GM19351 (cell line): ENCODE measurements around the gene CECR2.
"Not testable (repeated sequence)": the region's sequence is repeated elsewhere in the genome, so short reads cannot be mapped to it uniquely, and the experiment has no call there.

Experiments used
- ATAC-seq: cut with Tn5 transposase; IDR thresholded peaks from one replicate; pipeline ENCODE4 v1.9.1; 2021; ENCODE audit warnings: mild to moderate bottlenecking, moderate library complexity; ENCODE audit not compliant: unreplicated experiment

CECR2 gene

DNA sequence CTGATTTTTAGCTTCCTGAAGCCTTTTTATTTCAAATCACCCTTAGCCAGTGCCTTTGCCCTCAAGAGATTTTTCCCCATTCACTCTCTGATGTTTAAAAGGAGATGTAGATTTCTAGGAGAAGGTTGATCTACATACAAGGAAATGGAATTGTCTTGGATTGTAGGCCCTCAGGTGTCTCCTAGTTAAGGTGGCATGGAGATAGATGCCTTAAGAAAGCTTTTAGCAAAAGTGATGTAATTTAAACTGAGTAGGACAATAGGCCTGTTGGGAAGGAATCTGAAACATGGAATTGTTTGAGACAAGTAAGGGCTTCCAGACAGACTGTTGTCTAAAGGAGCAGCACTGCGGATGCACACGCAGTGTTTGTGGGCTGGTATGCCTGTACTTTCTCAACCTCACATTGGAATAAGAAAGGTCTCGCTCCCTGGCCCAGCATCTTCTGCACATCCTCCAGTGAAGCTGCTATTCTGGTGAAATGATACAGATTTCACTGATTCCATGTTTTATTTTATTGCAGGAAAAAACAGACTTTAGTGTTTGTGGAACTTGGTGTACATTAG lies 124.2 kb downstream of the CECR2 start:
- ATAC-seq: no peak

DNA sequence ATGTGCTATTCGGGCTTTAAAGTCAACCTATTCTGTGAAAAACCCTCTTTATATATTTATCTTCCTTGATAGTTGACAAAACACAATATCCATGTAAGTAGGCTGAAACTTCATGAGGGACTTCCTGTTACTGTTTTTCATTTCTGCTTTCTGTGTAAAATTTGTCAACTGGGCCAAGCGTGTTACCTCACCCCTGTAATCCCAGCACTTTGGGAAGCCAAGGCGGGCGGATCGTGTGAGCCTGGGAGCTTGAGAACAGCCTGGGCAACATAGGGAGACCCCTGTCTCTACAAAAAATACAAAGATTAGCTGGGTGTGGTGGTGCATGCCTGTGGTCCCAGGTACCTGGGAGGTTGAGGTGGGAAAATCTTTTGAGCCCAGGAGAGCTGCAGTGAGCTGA lies 127.6 kb downstream of the CECR2 start:
- ATAC-seq: no peak

DNA sequence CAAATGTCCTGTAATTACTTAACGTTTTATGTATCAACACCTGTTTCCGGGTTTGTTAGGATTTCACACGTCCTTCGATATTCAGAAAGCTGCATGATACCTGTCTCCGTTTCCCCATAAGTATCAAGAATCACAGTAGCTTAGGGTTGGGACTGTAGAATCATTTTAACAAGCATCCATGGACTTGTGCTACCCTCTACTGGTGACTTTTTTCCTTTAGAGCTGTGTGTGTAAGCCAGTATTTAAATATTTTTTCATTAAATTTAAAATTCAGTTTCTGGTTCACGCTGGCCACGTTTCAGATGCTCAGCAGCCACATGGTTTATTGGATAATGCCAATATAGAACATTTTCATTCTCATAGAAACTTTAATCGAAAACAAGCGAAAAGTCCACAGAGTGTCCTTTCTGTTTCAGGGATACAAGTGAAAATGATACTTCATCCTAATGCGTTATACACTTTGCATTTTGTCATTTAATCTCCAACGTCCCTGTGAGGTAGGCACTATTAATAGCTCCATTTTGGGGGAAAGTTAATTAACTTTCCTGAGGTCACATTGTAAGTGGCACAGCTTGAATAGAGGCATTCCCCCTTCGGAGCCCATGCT lies 132.5 kb downstream of the CECR2 start:
- no peak for ATAC-seq

DNA sequence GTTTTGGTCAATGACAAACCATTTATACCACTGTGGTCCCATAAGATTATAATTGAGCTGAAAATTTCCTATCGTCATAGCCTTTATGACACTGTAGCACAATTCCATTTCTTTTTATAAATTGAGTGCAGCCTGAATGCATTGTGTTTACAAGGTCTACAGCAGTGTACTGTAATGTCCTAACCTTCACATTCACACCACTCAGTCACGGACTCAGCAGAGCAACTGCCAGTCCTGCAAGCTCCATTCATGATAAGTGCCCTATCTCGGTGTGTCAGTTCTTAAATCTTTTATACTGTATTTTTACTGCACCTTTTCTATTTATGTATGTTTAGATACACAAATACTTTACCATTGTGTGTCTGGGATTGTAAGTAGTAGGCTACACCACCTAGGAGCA lies 138.8 kb downstream of the CECR2 start:
- no peak for ATAC-seq

DNA sequence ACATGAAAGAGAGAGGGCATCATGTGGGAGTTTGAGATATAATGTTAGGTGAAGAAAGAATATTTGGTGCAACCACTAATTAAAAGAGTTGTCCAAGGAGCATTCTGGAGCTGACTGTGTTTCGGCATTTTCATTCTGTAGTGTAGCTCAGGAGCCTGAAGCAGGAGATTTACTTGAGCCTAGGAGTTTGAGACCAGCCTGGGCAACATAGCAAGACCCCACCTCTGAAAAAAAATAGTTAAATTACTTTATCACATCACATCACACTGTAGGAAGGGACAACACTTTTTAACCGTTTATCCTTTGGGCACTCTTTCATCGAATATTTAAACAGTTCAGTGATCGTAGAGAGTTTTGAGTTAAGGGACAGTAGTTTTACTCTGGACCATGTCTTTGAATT lies 143.7 kb downstream of the CECR2 start:
- ATAC-seq: no peak

DNA sequence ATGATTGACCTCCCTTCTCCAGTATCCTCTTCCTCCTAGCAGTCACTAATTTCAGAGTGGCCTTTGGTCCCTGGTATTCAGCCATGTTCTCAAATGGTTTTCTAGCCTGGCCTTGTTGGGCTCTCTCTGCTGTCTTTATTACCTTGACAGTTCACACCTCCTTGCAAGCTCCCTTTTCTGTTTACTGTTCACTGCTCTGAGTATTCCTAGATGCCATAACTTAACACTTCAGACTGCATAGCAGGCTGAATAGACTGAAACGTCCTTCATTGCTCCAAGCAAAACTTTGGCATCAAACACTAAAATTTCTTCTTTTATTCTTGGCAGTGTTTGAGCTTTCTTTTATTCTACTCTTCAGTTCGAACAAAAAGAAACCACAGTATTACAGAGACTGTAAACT lies 144.4 kb downstream of the CECR2 start:
- no peak for ATAC-seq

DNA sequence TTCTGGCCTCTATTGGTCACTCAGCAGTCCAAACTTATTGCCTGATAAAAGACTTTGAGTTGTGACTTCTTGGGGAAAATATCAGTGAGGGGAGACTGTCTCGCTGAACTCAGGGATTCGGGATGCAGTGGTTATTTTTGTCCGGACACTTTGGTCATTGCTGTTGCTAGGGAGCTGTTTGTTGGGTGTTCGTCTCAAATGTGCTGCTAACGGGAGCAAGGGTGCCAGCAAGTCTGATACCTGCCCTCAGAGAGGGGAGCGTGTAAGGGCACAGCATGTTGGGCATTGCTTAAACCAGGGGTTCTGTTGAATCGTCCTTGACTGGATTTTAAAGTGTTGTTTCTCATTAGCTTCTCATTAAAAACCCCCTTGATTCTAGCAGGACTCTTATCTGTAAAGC lies 144.8 kb downstream of the CECR2 start:
- no peak for ATAC-seq

DNA sequence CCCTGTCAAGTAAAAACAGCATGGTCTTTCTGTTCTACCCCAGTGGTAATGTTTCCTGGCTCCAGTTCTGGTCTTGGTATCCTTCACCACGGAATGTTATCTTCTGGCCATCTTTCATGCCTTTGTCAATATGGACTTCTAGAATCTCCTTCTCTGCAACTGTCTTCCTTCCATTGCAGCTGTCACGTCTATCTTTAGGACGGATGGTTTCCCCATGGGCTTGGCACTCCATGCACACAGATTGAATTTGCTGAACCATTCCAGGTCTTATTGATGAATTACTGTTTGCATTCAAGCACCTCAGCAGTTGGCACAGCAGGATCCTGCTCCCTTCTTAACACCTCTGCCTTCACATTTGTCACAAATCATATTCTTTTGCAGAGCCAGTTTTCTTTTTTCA lies 149.1 kb downstream of the CECR2 start:
- no peak for ATAC-seq

DNA sequence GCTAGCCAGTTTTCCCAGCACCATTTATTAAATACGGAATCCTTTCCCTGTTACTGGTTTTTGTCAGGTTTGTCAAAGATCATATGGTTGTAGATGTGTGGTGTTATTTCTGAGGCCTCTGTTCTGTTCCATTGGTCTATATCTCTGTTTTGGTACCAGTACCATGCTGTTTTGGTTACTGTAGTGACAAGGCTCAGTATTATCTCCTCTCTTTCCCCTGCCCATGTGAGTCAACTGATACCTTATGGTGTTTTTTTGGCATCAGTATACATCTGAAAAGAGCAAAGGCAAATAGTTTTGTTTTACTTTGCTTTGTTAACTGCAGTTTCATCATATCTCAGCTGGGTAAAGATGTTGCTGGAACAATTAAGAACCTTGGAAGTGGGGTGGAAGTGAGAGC lies 152.7 kb downstream of the CECR2 start:
- ATAC-seq: not testable (repeated sequence)

DNA sequence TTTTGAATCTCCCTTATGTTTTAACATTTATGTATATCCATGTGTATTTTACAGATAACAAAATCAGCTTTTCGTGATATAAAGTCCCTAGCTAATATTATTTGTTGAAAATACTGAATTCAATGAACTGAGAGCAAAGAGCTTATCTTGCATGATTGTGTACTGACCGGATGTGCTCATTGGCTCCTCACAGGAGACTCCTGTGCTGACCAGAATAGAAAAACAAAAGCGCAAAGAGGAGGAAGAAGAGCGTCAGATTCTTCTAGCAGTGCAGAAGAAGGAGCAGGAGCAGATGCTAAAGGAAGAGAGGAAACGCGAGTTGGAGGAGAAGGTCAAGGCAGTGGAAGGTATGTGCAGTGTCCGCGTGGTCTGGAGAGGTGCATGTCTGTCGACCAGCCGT lies 154.7 kb downstream of the CECR2 start:
- ATAC-seq: no peak

DNA sequence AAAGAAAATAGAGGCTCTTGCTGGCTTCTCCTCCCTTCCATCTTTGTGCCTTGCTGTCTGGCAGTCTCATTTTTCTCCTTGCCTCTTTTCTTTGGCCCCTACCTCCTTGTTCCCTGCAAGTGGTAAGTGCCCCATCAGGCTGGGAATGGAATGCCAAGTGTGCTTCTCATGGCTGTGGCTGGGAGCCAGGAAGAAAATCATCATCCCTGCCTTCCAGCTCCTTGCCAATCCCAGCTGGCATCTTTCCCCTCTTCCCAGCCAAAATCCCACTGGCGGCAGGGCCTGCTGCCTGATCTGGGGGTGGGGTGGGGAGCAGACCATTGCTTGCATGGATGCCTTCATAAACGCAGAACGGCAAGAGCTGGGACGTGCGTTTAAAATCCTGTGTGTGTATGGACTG lies 167.0 kb downstream of the CECR2 start:
- no peak for ATAC-seq

DNA sequence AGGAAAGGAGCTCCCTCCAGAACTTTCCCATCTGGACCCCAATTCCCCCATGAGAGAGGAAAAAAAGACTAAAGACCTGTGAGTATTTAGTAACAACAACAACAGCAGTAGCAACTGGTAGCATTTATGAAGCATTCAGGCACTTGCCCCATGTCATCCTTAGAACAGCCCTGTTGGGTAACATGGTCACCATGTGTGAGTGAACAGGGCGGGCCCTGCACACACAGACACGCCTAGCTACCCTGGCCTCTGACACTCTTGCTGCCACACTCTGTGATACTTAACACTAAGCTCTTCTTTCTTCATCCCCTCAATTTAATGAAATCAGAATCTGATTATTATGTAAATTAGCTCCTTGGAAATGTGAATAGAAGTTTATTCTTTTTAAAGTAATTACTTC lies 167.9 kb downstream of the CECR2 start:
- ATAC-seq: no peak

DNA sequence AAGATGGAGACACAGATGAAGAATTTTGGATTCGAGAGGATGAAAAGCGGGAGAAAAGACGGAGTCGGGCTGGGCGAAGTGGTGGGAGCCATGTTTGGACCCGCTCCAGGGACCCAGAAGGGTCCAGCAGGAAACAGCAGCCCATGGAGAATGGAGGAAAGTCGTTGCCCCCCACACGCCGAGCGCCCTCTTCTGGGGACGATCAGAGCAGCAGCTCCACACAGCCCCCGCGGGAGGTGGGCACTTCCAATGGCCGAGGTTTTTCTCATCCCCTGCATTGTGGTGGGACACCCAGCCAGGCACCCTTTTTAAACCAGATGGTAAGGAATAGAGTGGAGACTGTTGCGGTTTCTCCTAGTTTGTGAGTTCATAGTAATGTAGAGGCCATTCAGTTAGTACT lies 171.2 kb downstream of the CECR2 start:
- no peak for ATAC-seq

DNA sequence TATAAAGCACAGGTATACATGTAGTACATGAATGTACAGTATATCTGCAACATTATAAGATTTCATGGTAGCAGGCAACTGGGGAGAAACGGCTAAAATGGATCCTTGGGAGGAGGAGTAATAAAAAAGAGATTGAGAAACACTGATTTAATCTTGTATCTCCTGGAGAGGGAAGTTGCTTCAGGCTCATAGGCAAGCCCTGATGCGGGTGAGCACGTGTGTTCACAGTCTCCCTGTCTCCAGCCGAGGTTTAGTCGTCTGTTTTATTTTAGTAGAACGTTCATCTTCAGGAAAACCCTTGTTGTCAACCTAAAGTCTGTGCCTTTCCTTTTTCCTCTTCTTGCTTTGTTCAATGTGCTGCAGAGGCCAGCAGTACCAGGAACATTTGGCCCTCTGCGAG lies 172.2 kb downstream of the CECR2 start:
- no peak for ATAC-seq

DNA sequence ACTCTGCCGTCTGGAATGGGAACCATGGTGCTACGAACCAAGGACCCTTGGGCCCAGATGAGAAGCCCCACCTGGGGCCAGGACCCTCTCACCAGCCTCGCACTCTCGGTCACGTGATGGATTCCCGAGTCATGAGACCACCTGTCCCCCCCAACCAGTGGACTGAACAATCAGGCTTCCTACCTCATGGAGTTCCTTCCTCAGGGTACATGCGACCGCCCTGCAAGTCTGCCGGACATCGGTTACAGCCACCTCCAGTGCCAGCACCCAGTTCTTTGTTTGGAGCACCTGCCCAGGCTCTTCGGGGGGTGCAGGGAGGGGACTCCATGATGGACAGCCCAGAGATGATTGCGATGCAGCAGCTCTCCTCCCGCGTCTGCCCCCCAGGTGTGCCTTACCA lies 173.2 kb downstream of the CECR2 start:
- ATAC-seq: no peak

DNA sequence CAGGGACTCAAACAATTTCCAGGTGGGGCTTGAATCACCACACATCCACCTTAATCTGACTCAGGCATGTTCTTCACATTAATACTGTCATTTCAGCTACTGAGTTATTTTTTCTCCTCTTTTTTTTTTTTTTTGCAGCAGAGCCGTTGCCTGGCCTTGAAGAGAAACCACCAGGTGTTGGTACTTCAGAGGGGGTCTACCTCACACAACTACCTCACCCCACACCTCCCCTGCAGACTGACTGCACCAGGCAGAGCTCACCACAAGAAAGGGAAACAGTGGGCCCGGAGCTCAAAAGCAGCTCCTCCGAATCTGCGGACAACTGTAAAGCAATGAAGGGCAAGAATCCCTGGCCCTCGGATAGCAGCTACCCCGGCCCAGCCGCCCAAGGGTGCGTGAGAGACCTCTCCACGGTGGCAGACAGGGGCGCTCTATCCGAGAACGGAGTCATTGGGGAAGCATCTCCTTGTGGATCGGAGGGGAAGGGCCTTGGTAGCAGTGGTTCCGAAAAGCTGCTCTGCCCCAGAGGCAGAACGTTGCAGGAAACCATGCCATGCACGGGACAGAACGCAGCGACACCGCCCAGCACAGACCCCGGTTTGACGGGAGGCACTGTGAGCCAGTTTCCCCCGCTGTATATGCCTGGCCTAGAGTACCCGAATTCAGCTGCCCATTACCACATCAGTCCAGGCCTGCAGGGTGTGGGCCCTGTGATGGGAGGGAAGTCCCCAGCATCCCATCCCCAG lies 178.9 kb downstream of the CECR2 start:
- ATAC-seq: no peak

DNA sequence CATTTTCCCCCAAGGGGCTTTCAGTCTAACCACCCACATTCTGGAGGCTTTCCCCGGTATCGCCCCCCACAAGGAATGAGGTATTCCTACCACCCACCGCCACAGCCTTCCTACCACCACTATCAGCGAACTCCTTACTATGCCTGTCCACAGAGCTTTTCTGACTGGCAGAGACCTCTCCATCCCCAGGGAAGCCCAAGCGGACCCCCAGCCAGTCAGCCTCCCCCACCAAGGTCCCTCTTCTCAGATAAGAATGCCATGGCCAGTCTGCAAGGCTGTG lies 179.4 kb downstream of the CECR2 start:
- ATAC-seq: no peak

DNA sequence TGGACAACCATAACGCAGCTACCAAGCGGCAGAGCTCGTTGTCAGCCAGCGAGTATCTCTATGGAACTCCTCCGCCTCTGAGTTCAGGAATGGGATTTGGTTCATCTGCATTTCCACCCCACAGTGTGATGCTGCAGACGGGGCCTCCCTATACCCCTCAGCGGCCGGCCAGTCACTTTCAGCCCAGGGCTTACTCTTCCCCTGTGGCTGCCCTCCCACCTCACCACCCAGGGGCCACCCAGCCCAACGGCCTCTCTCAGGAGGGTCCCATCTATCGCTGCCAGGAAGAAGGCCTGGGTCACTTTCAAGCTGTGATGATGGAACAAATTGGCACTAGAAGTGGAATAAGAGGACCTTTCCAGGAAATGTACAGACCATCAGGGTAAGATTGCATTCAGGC lies 179.9 kb downstream of the CECR2 start:
- no peak for ATAC-seq

DNA sequence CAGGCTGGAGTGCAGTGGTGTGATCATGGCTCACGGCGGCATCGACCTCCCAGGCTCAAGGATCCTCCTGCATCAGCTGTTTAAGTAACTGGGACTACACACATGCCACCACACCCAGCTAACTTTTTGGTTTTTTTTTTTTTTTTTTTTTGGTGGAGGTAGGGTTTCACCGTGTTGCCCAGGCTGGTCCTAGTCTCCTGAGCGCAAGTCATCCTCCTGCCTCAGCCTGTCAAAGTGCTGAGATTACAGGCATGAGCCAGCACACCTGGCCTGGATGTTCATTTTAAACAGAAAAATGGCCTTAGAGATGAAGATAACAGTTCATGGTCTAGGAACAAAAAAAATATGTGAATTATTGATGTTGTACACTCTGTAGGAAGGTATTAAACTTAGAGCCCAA lies 180.4 kb downstream of the CECR2 start:
- no peak for ATAC-seq

DNA sequence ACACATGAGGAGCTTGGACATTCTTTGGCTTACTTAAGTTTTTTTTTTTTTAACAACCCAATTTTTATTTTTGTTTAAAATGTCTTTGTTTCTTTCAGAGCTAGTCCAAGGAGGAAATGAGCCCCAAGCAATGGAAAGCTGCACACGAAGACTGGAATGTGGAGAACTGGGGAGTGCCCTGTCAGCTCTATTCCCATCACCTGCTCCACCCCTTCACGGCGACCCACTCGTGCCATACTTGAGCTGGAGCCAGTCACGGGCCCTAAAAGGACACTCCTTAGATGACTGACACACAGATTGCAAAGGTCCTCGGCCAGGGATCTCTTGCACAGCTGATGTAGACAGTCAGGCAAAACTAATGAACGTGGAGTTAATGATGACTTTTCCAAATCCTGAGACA lies 183.5 kb downstream of the CECR2 start:
- ATAC-seq: no peak

DNA sequence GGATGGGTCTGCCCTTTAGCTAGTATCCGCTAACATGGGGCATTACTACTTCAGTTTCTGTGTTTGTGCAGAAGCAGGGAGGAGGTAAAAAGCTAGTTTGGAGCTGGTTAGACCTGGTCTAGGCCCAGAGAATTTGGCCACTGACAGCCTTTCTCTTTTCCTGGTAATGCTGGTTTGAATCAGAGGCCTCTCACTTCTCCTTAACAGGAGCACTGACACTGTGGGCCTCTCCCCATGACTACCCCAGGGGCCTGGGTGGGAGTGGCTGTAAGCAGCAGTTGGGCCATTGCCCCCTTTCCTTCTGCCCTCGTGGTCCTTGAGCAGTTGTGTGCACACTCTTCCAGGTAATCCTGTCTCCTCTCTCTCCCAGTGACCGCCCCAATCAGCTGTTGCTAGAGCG lies 185.6 kb downstream of the CECR2 start:
- ATAC-seq: no peak

DNA sequence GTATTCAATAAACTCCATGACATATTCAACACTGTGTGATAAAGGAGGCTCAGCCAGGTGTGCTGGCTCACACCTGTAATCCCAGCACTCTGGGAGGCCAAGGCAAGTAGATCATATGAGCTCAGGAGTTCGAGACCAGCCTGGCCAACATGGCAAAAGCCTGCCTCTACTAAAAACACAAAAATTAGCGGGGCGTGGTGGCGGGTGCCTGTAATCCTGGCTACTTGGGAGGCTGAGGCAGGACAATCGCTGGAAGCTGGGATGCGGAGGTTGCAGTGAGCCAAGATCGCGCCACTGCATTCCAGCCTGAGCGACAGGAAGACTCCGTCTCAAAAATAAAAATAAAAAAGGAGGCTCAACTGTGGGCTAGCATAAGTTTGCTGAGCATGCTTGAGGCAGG lies 189.9 kb downstream of the CECR2 start:
- ATAC-seq: no peak
